OCI-LY1 (cell line): ENCODE data around the gene HPS4.

Source experiments
- H2AFZ ChIP-seq: fragments of 200-600 bp; sonication (generic), shearing (Covaris generic); 2 replicates; pipeline ENCODE4 v1.6.0; 2014; ENCODE audit warnings: antibody characterized with exemption, mild to moderate bottlenecking, low read length
- H3F3A ChIP-seq: fragments of 200-600 bp; sonication (generic), shearing (Covaris generic); 2 replicates; pipeline ENCODE4 v1.6.0; 2014; ENCODE audit warnings: mild to moderate bottlenecking, antibody characterized with exemption, low read length, moderate library complexity; ENCODE audit not compliant: insufficient read depth
- H3K27ac ChIP-seq: fragments of 200-600 bp; sonication (generic); 2 replicates; pipeline ENCODE4 v1.5.1; 2014; ENCODE audit warnings: low read length, mixed run types, mild to moderate bottlenecking, low read depth; ENCODE audit not compliant: poor library complexity, severe bottlenecking
- H3K27me3 ChIP-seq: fragments of 200-600 bp; sonication (generic); 2 replicates; pipeline ENCODE4 v1.6.0; 2014; ENCODE audit warnings: antibody characterized with exemption, mild to moderate bottlenecking, low read length, moderate library complexity; ENCODE audit not compliant: insufficient read depth
- H3K36me3 ChIP-seq: fragments of 200-600 bp; sonication (generic); 2 replicates; pipeline ENCODE4 v1.6.1; 2014; ENCODE audit warnings: mild to moderate bottlenecking, antibody characterized with exemption, low read length, moderate library complexity, mixed read lengths; ENCODE audit not compliant: insufficient read depth
- H3K4me1 ChIP-seq: fragments of 200-600 bp; sonication (generic); 2 replicates; pipeline ENCODE4 v1.5.1; 2014; ENCODE audit warnings: mild to moderate bottlenecking, low read length, moderate library complexity; ENCODE audit not compliant: insufficient read depth, severe bottlenecking
- H3K4me2 ChIP-seq: fragments of 200-600 bp; sonication (generic), shearing (Covaris generic); 2 replicates; pipeline ENCODE4 v1.6.1; 2014; ENCODE audit warnings: low read length
- H3K4me3 ChIP-seq: fragments of 200-600 bp; sonication (generic); 2 replicates; pipeline ENCODE4 v1.5.1; 2014; ENCODE audit warnings: low read length, low read depth, mild to moderate bottlenecking, mixed read lengths; ENCODE audit not compliant: poor library complexity, severe bottlenecking
- H3K79me2 ChIP-seq: fragments of 200-600 bp; shearing (Covaris generic); 2 replicates; pipeline ENCODE4 v1.6.1; 2016; ENCODE audit warnings: mixed run types, low read length, mixed read lengths; ENCODE audit not compliant: insufficient read depth
- H3K9ac ChIP-seq: fragments of 200-600 bp; sonication (generic), shearing (Covaris generic); 2 replicates; pipeline ENCODE4 v1.6.1; 2014; ENCODE audit warnings: mild to moderate bottlenecking, low read length, mixed read lengths
- H3K9me2 ChIP-seq: fragments of 200-600 bp; sonication (generic), shearing (Covaris generic); 2 replicates; pipeline ENCODE4 v1.6.1; 2014; ENCODE audit warnings: low read depth, mild to moderate bottlenecking, low read length, mixed read lengths
- H3K9me3 ChIP-seq: fragments of 200-600 bp; shearing (Covaris generic); 2 replicates; pipeline ENCODE4 v1.6.1; 2014; ENCODE audit warnings: low read length, mixed read lengths
- H4K20me1 ChIP-seq: fragments of 200-600 bp; sonication (generic), shearing (Covaris generic); 2 replicates; pipeline ENCODE4 v1.6.0; 2016; ENCODE audit warnings: mild to moderate bottlenecking, low read length; ENCODE audit not compliant: insufficient read depth
- EZH2 ChIP-seq: fragments of 200-600 bp; sonication (generic), shearing (Covaris generic); IDR thresholded peaks from 2 replicates; pipeline ENCODE4 v1.8.0; 2017; ENCODE audit warnings: borderline replicate concordance, mixed run types, mild to moderate bottlenecking, antibody characterized with exemption, low read length, moderate library complexity, mixed read lengths
- TF ChIP-seq, protein P1 (sequence below): fragments of 200-600 bp; sonication (generic), shearing (Covaris generic); IDR thresholded peaks from 2 replicates; pipeline ENCODE4 v1.5.1; 2017; ENCODE audit warnings: mild to moderate bottlenecking, antibody characterized with exemption, low read length, moderate library complexity, mixed read lengths

HPS4 gene

DNA sequence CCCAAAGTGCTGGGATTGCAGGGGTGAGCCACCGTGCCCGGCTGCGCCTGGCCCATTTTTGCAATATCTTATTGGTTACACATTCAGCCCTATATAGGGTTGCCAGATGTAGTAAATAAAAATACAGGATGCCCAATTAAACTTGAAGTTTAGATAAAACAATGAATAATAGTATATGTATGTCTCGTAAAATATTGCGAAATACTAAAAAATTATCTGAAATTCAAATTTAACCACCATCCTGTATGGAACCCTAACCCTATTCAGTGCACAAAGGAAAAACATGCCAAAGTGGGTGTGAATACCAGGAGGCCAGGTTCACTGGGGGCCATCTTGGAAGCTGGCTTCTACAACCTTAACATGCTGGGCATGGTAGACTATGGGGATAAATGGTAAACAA is 33.8 kb upstream of the HPS4 start:
- H4K20me1 ChIP-seq: no peaks in the 10 kb centered on the region
- no peak overlapping the region for H3K27ac ChIP-seq
- H3F3A ChIP-seq: no peaks in the 10 kb centered on the region
- H3K79me2 ChIP-seq: no peaks in the 10 kb centered on the region
- H3K4me2 ChIP-seq: no peak overlapping the region
- H3K27me3 ChIP-seq: no peaks in the 10 kb centered on the region
- H3K9me2 ChIP-seq: no peaks in the 10 kb centered on the region
- no peak overlapping the region for H3K9ac ChIP-seq
- H2AFZ ChIP-seq: no peak overlapping the region
- peaks cover 10% of the 10 kb centered on the region; the same call in 1 of the 2 replicates for H3K36me3 ChIP-seq
- no peak for TF ChIP-seq EZH2
- TF ChIP-seq, protein P1, sequence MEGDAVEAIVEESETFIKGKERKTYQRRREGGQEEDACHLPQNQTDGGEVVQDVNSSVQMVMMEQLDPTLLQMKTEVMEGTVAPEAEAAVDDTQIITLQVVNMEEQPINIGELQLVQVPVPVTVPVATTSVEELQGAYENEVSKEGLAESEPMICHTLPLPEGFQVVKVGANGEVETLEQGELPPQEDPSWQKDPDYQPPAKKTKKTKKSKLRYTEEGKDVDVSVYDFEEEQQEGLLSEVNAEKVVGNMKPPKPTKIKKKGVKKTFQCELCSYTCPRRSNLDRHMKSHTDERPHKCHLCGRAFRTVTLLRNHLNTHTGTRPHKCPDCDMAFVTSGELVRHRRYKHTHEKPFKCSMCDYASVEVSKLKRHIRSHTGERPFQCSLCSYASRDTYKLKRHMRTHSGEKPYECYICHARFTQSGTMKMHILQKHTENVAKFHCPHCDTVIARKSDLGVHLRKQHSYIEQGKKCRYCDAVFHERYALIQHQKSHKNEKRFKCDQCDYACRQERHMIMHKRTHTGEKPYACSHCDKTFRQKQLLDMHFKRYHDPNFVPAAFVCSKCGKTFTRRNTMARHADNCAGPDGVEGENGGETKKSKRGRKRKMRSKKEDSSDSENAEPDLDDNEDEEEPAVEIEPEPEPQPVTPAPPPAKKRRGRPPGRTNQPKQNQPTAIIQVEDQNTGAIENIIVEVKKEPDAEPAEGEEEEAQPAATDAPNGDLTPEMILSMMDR: no peak
- no peak overlapping the region for H3K4me3 ChIP-seq
- no peaks in the 10 kb centered on the region for H3K9me3 ChIP-seq
- peaks cover 18% of the 10 kb centered on the region for H3K4me1 ChIP-seq

DNA sequence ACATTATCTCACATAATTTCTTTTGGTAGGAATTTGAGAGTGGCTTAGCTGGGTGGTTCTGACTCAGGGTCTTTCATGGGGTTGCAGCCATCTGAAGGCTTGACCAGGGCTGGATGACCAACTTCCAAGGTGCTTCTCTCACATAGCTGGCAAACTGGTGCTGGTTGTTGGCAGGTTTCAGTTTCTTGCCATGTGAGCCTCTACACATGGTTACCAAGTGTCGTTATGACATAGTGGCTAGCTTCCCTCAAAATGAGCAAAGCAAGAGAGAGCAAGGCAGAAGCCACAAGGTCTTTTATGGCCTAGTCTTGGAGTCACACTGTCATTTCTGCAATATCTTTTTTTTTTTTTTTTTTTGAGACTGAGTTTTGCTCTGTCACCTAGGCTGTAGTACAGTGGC is 32.9 kb upstream of the HPS4 start:
- Histone ChIP-seq H3K27me3 (no peaks in the 10 kb centered on the region), H3K4me2 (no peak overlapping the region), H2AFZ (no peak overlapping the region), H3K4me1 (peaks cover 22% of the 10 kb centered on the region), H3K27ac (no peak overlapping the region), H3K9me2 (no peaks in the 10 kb centered on the region), H3K9me3 (no peaks in the 10 kb centered on the region), H3F3A (no peaks in the 10 kb centered on the region), H4K20me1 (no peaks in the 10 kb centered on the region), H3K79me2 (peaks cover 7% of the 10 kb centered on the region), H3K4me3 (no peak overlapping the region), H3K36me3 (0 out of 2 replicates have a peak, but pooled peaks cover under 1% of the 10 kb centered on the region), H3K9ac (no peak overlapping the region)
- TF ChIP-seq, protein P1: no peak
- TF ChIP-seq EZH2: no peak

GRCh38 chr22:26515931-26516330 is 32.3 kb upstream of the HPS4 start:
- Histone ChIP-seq H3K9ac (no peak overlapping the region), H4K20me1 (no peaks in the 10 kb centered on the region), H3K9me2 (no peaks in the 10 kb centered on the region), H3K4me2 (no peak overlapping the region), H3K4me3 (no peak overlapping the region), H3K4me1 (peaks cover 28% of the 10 kb centered on the region), H3K36me3 (no peaks in the 10 kb centered on the region), H2AFZ (no peak overlapping the region), H3F3A (no peaks in the 10 kb centered on the region), H3K27me3 (no peaks in the 10 kb centered on the region), H3K79me2 (peaks cover 13% of the 10 kb centered on the region), H3K9me3 (no peaks in the 10 kb centered on the region), H3K27ac (no peak overlapping the region)
- TF ChIP-seq, protein P1: no peak
- TF ChIP-seq EZH2: no peak
